Endometrium (tissue), 2 donors: Measurements from ENCODE around the gene FMR1.

Source experiments
- FAIRE-seq: peaks from 2 replicates; lab custom pipeline; 2012; peaks lifted over from hg19 to GRCh38; lab: Jason Lieb, UNC
- donor health status: control.
- donor health status: control.

The FMR1 gene

DNA sequence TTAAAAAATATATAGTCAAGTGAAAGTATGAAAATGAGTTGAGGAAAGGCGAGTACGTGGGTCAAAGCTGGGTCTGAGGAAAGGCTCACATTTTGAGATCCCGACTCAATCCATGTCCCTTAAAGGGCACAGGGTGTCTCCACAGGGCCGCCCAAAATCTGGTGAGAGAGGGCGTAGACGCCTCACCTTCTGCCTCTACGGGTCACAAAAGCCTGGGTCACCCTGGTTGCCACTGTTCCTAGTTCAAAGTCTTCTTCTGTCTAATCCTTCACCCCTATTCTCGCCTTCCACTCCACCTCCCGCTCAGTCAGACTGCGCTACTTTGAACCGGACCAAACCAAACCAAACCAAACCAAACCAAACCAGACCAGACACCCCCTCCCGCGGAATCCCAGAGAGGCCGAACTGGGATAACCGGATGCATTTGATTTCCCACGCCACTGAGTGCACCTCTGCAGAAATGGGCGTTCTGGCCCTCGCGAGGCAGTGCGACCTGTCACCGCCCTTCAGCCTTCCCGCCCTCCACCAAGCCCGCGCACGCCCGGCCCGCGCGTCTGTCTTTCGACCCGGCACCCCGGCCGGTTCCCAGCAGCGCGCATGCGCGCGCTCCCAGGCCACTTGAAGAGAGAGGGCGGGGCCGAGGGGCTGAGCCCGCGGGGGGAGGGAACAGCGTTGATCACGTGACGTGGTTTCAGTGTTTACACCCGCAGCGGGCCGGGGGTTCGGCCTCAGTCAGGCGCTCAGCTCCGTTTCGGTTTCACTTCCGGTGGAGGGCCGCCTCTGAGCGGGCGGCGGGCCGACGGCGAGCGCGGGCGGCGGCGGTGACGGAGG is at the start of gene FMR1:
TSS of gene FMR1 (plus strand) at position 728 of the 831 bp plus-strand sequence. CDS start 261 bp downstream, outside the sequence.
- no peak for FAIRE-seq

GRCh38 chrX:147875866-147876596 is 35.7 kb upstream of the FMR1 start:
- FAIRE-seq: no peak

DNA sequence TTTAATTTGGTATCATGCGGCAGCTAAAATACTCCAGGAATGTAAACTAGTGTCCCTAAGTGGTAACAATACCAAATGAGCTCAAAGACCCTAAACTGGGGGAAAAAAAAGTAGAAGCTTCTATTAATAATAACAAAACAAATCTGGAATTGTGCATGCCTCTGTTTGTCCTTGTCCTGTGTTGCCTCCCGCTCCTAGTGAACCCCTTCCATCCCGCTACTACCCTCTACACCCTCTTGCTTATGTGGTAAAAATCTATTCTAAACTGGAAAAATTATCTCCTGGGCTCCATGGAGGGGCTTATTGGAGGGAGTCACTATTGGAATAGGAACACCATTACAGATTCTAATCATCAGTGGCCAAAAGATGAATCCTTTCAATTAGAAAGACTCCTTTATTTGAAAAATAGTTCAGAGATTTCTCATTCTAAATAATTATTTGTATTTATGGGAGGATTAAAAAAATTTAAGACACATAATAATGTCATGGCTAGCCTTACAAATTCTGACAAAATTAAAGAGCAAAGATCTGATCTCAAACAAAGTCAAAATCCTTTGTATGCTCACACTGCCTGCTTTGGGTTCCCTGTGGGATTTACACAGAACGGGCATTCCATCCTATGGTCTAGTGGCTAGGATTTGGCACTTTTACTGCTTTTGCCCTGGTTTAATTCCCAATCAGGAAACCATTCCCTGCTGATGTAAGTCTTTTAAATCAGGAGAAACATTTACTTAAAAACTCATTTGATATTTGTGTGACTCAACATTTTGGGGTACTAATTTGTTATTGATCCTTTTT is 34.7 kb upstream of the FMR1 start:
- FAIRE-seq: no peak

DNA sequence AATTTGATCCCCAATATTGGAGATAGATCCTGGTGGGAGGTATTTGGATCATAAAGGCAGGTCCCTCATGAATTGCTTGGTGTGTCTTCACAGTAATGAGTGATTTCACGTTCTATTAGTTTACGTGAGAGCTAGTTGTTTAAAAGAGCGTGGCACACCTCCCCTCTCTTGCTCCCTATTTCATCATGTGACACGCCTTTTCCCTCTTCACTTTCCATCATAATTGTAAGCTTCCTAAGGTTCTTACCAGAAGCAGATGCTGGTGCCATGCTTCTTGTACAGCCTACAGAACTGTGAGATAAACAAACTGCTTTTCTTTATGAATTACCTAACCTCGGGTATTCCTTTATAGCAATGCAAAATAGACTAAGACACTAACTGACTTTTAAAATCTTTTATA is 34.0 kb upstream of the FMR1 start:
- no peak for FAIRE-seq

DNA sequence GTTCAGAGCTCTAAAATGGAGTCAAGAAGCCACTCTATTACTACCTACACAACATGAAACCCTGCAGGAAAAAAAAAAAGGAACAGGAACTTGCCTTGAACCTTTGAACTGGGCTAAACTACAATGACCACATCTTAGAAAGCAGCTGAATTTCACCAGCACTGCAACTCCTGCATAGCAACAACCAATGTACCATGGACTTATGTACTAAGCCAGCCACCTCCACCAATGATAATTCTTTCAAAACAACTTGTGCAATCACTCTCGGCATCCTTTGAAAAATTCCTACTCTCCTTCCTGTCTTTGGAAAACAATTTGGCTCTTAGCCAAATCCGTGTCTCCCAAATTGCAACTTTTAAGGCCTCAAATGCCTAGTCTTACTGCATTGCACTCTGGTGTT is 26.8 kb upstream of the FMR1 start:
- no peak for FAIRE-seq

GRCh38 chrX:147890756-147891155 is 21.0 kb upstream of the FMR1 start:
- no peak for FAIRE-seq

GRCh38 chrX:147891896-147892295 is 19.8 kb upstream of the FMR1 start:
- no peak for FAIRE-seq

GRCh38 chrX:147893741-147894140 is 18.0 kb upstream of the FMR1 start:
- no peak for FAIRE-seq

GRCh38 chrX:147894366-147894963 is 17.3 kb upstream of the FMR1 start:
- no peak for FAIRE-seq

- no peak for FAIRE-seq
Measured at GRCh38 chrX:147897117-147897516, 14.6 kb upstream of the FMR1 start.

DNA sequence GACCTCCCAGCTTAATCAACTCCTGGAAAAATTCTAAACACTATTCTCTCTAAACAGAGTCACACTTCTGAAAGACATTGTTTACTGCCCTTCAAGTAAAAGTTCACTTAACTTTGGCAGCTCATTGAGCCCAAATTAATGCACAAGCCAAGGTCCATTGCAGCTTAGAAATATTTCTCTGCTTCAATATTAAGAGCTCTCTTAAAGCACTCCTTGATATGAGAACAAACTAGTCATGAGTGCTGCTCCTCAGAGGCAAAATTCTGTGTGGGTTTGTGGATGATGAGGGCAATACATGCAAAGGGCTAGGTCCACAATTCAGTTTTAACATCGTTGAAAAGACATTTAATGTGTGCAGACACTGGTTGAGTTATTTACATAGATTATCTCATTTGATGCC is 12.8 kb upstream of the FMR1 start:
- FAIRE-seq: no peak

GRCh38 chrX:147899379-147900114 is 12.2 kb upstream of the FMR1 start:
- no peak for FAIRE-seq

DNA sequence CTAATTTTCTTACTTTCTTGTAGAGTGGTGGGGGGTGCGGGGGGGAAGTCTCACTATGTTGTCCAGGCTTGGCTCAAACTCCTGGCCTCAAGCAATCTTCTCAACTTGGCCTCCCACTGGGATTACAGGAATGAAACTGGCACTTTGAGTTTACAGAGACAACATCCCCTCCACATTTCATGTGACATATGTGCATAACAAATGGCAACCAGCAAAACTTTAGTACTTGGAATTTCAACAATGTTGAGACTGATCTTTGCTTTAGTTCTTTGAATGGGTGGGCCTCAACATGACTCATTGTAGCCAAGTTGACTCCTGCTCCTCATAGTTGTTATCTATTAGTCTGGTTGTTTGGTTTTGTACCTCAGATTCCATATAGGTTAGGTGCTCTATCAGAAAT is 11.4 kb upstream of the FMR1 start:
- FAIRE-seq: no peak

- no peak for FAIRE-seq
Measured at GRCh38 chrX:147901461-147902126, 10.1 kb upstream of the FMR1 start.

DNA sequence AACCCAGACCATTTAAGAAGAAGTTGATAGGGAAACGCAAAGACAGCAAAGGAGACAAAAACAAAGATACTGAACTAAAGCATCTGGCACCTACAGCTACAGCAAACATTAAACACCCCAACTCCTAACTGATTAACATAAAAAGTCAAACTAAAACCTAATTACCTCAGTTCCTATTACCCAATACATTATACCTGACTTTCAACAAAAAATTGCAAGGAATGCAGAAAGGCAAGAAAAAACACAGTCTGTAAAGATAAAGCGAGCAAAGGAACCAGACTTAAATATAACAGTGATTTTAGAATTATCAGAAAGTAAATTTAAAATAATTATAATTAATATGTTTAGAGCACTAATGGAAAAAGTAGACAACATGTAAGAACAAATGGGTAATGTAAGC is 9.4 kb upstream of the FMR1 start:
- FAIRE-seq: no peak

- no peak for FAIRE-seq
Measured at GRCh38 chrX:147908106-147908505, 3.6 kb upstream of the FMR1 start.

GRCh38 chrX:147910607-147911006 is 1.1 kb upstream of the FMR1 start:
- no peak for FAIRE-seq

GRCh38 chrX:147912093-147912801 is 528 bp downstream of the FMR1 start:
- FAIRE-seq: no peak

- FAIRE-seq: no peak
Measured at GRCh38 chrX:147913570-147913969, 1.9 kb downstream of the FMR1 start.

GRCh38 chrX:147914591-147914990 is 2.9 kb downstream of the FMR1 start:
- FAIRE-seq: no peak
